Ishikawa (cell line): ENCODE measurements around the gene COL23A1.

Experiments
- CEBPB ChIP-seq: IDR thresholded peaks from 2 replicates; pipeline ENCODE4 v1.6.1; 2012
- CREB1 ChIP-seq: IDR thresholded peaks from 2 replicates; pipeline ENCODE4 v1.6.1; 2012; ENCODE audit warnings: low read depth
- EGR1 ChIP-seq: IDR thresholded peaks from 2 replicates; pipeline ENCODE4 v1.6.1; 2012
- EP300 ChIP-seq: IDR thresholded peaks from 2 replicates; pipeline ENCODE4 v1.6.1; 2012; ENCODE audit warnings: borderline replicate concordance
- FOXM1 ChIP-seq: IDR thresholded peaks from 2 replicates; pipeline ENCODE4 v1.6.1; 2012; ENCODE audit warnings: low read depth, borderline replicate concordance
- NFIC ChIP-seq: IDR thresholded peaks from 2 replicates; pipeline ENCODE4 v1.6.1; 2012
- RAD21 ChIP-seq: IDR thresholded peaks from 2 replicates; pipeline ENCODE4 v1.6.1; 2012; ENCODE audit warnings: low read depth
- TAF1 ChIP-seq: IDR thresholded peaks from 2 replicates; pipeline ENCODE4 v1.6.1; 2012; ENCODE audit warnings: low read depth, mild to moderate bottlenecking
- TCF12 ChIP-seq: IDR thresholded peaks from 2 replicates; pipeline ENCODE4 v1.6.1; 2012; ENCODE audit warnings: low read depth
- TEAD4 ChIP-seq: IDR thresholded peaks from 2 replicates; pipeline ENCODE4 v1.6.1; 2012
- YY1 ChIP-seq: IDR thresholded peaks from 2 replicates; pipeline ENCODE4 v1.6.1; 2012; ENCODE audit warnings: low read depth
- ZBTB7A ChIP-seq: IDR thresholded peaks from 2 replicates; pipeline ENCODE4 v1.6.1; 2012; ENCODE audit warnings: low read depth
- TF ChIP-seq, protein P1 (sequence below): IDR thresholded peaks from 2 replicates; pipeline ENCODE4 v1.6.1; 2012; ENCODE audit warnings: low read depth, mild to moderate bottlenecking
- TF ChIP-seq, protein P2 (sequence below): IDR thresholded peaks from 2 replicates; pipeline ENCODE4 v1.6.1; 2012

DNA sequence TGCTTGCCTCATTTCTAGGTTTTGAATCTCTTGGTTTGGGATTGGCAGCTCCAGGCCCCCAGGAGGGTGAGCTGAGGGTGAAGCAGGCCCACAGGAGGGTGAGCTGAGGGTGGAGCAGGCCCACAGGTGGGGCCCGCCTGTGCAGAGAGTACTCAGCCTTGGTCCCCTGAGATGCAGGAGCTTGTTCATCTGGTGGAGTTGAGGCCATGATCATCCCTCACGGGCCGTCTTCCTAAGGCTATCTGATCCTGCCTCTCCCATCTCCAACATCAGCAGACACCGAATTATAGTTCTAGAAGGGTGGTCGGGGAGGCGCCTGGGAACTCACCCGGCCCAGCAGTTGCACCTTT is 225.9 kb downstream of the COL23A1 start:
- TF ChIP-seq RAD21 (no peak), CREB1 (no peak), TAF1 (no peak), CEBPB (no peak), EP300 (no peak), TCF12 (no peak), FOXM1 (no peak), EGR1 (no peak), ZBTB7A (no peak), NFIC (no peak), TEAD4 (no peak), YY1 (no peak)
- TF ChIP-seq, protein P1, sequence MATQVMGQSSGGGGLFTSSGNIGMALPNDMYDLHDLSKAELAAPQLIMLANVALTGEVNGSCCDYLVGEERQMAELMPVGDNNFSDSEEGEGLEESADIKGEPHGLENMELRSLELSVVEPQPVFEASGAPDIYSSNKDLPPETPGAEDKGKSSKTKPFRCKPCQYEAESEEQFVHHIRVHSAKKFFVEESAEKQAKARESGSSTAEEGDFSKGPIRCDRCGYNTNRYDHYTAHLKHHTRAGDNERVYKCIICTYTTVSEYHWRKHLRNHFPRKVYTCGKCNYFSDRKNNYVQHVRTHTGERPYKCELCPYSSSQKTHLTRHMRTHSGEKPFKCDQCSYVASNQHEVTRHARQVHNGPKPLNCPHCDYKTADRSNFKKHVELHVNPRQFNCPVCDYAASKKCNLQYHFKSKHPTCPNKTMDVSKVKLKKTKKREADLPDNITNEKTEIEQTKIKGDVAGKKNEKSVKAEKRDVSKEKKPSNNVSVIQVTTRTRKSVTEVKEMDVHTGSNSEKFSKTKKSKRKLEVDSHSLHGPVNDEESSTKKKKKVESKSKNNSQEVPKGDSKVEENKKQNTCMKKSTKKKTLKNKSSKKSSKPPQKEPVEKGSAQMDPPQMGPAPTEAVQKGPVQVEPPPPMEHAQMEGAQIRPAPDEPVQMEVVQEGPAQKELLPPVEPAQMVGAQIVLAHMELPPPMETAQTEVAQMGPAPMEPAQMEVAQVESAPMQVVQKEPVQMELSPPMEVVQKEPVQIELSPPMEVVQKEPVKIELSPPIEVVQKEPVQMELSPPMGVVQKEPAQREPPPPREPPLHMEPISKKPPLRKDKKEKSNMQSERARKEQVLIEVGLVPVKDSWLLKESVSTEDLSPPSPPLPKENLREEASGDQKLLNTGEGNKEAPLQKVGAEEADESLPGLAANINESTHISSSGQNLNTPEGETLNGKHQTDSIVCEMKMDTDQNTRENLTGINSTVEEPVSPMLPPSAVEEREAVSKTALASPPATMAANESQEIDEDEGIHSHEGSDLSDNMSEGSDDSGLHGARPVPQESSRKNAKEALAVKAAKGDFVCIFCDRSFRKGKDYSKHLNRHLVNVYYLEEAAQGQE, result no peak
- TF ChIP-seq, protein P2, sequence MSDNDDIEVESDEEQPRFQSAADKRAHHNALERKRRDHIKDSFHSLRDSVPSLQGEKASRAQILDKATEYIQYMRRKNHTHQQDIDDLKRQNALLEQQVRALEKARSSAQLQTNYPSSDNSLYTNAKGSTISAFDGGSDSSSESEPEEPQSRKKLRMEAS, result no peak
